Liver (tissue), 9 donors: ENCODE measurements around the gene CUX1. TPM values are rescaled to one million over a fixed set of nuclear protein-coding genes. Genes with fewer than 3 reads are reported as not detected.
"Not testable (repeated sequence)": the region's sequence is repeated elsewhere in the genome, so short reads cannot be mapped to it uniquely, and the experiment has no call there.

Experiments
- DNase-seq: peaks from one replicate; pipeline ENCODE4 v3.0.0-alpha.2; 2017; ENCODE audit warnings: low spot score
- H3K27ac ChIP-seq, 2 donors: one replicate each; pipeline ENCODE4 v1.7.0; 2013; ENCODE audit warnings: inconsistent platforms in 2 of 2, low read length in 2 of 2, control low read depth in 1 of 2, low read depth in 1 of 2, mild to moderate bottlenecking in 1 of 2
- H3K27me3 ChIP-seq, 4 donors: one replicate each; pipeline versions ENCODE4 v1.6.1 to v1.7.0; 2013; ENCODE audit warnings: low read length in 3 of 4, inconsistent platforms in 1 of 4, mild to moderate bottlenecking in 1 of 4, moderate library complexity in 1 of 4; ENCODE audit not compliant: control insufficient read depth in 4 of 4, insufficient read depth in 4 of 4
- H3K36me3 ChIP-seq, 4 donors: one replicate each; pipeline versions ENCODE4 v1.6.1 to v1.7.0; 2013; ENCODE audit warnings: low read length in 3 of 4, mild to moderate bottlenecking in 3 of 4, low read depth in 1 of 4, moderate library complexity in 1 of 4; ENCODE audit not compliant: control insufficient read depth in 4 of 4, insufficient read depth in 3 of 4
- H3K4me1 ChIP-seq, 4 donors: one replicate each; pipeline versions ENCODE4 v1.6.1 to v1.7.0; 2013; ENCODE audit warnings: low read length in 3 of 4, mild to moderate bottlenecking in 3 of 4, moderate library complexity in 1 of 4; ENCODE audit not compliant: control insufficient read depth in 4 of 4, insufficient read depth in 4 of 4
- H3K4me3 ChIP-seq, 3 donors: one replicate each; pipeline versions ENCODE4 v1.6.1 to v1.7.0; 2013; ENCODE audit warnings: low read length in 3 of 3, control low read depth in 1 of 3, low read depth in 1 of 3, mild to moderate bottlenecking in 1 of 3
- H3K9ac ChIP-seq, 2 donors: one replicate each; pipeline ENCODE4 v1.7.0; 2013; ENCODE audit warnings: low read length in 2 of 2, mild to moderate bottlenecking in 2 of 2, moderate library complexity in 2 of 2, control low read depth in 1 of 2, low read depth in 1 of 2
- H3K9me3 ChIP-seq, 4 donors: one replicate each; pipeline versions ENCODE4 v1.6.1 to v1.7.0; 2013; ENCODE audit warnings: low read length in 3 of 4; ENCODE audit not compliant: control insufficient read depth in 4 of 4
- ATF3 ChIP-seq: IDR thresholded peaks from 2 replicates; pipeline ENCODE4 v1.6.1; 2016; ENCODE audit warnings: antibody characterized with exemption
- EGR1 ChIP-seq, 2 donors: IDR thresholded peaks; 2 replicates each; pipeline ENCODE4 v1.6.1; 2016 to 2018; ENCODE audit warnings: antibody characterized with exemption in 2 of 2, low read depth in 2 of 2
- FOXA1 ChIP-seq: IDR thresholded peaks from 2 replicates; pipeline ENCODE4 v1.6.1; 2016; ENCODE audit warnings: antibody characterized with exemption
- FOXA2 ChIP-seq: IDR thresholded peaks from 2 replicates; pipeline ENCODE4 v1.6.1; 2016; ENCODE audit warnings: antibody characterized with exemption
- GABPA ChIP-seq, 2 donors: IDR thresholded peaks in 1 of 2; conservative IDR thresholded peaks in 1 of 2; 2 replicates each; pipeline ENCODE4 v1.6.1; 2016; ENCODE audit warnings: antibody characterized with exemption in 2 of 2, mild to moderate bottlenecking in 1 of 2, moderate library complexity in 1 of 2
- HNF4G ChIP-seq: IDR thresholded peaks from 2 replicates; pipeline ENCODE4 v1.6.1; 2016; ENCODE audit warnings: antibody characterized with exemption
- JUND ChIP-seq, 2 donors: IDR thresholded peaks; 2 replicates each; pipeline ENCODE4 v1.6.1; 2016; ENCODE audit warnings: antibody characterized with exemption in 2 of 2
- NR2F2 ChIP-seq: IDR thresholded peaks from 2 replicates; pipeline ENCODE4 v1.6.1; 2016; ENCODE audit warnings: antibody characterized with exemption
- RAD21 ChIP-seq, 2 donors: IDR thresholded peaks; 2 replicates each; pipeline ENCODE4 v1.6.1; 2016; ENCODE audit warnings: antibody characterized with exemption in 2 of 2, mild to moderate bottlenecking in 2 of 2
- SP1 ChIP-seq: IDR thresholded peaks from 2 replicates; pipeline ENCODE4 v1.6.1; 2018; ENCODE audit warnings: antibody characterized with exemption, mild to moderate bottlenecking
- TAF1 ChIP-seq: conservative IDR thresholded peaks from 2 replicates; pipeline ENCODE4 v1.6.1; 2016; ENCODE audit warnings: antibody characterized with exemption, mild to moderate bottlenecking
- ZBTB33 ChIP-seq: IDR thresholded peaks from 2 replicates; pipeline ENCODE4 v1.6.1; 2016; ENCODE audit warnings: antibody characterized with exemption
- WGBS: extraction: QIAGEN DNeasy Blood & Tissue Kit; methylation state at CpG from one replicate; pipeline ENCODE4 v1.1.7; 2013; 5-methylcytosine and 5-hydroxymethylcytosine counted together
- polyA plus RNA-seq, 2 donors: library from polyadenylated mRNA; stranded (reverse) in 1 of 2; unstranded in 1 of 2; fragments of 200-250 nt in 1 of 2; fragments of >200 nt in 1 of 2; fragmentation: Nextera tagmentation in 1 of 2; extraction: Ambion mirVana in 1 of 2; gene quantifications; one replicate each; pipeline versions ENCODE4 v1.2.1 to v1.2.3, GENCODE V29; 2013 to 2015
- total RNA-seq, 2 donors: library from RNA; depleted of rRNA; stranded (reverse); fragments of >200 nt; gene quantifications; one replicate each; pipeline ENCODE4 v1.2.3, GENCODE V29; 2014
- TF ChIP-seq, protein P1 (sequence below): IDR thresholded peaks from 2 replicates; pipeline ENCODE4 v1.6.1; 2016; ENCODE audit warnings: antibody characterized with exemption
- donor health status: healthy.
- donor health status: healthy.
- donor health status: healthy.
- donor health status: healthy.
- donor health status: healthy.

CUX1 gene
- total and polyA plus RNA-seq, 4 donors: 18.6 to 40.6 (median 21.4) TPM

- TF ChIP-seq, protein P1, sequence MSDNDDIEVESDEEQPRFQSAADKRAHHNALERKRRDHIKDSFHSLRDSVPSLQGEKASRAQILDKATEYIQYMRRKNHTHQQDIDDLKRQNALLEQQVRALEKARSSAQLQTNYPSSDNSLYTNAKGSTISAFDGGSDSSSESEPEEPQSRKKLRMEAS: peak; percentile 93
- peak in 1 of 2 donors; percentile 73 for TF ChIP-seq GABPA (IDR thresholded peaks at IDR 0.05 in 1 of 2, conservative IDR thresholded peaks at IDR 0.05 in 1 of 2)
- peak; percentile 69 for TF ChIP-seq ZBTB33
- TF ChIP-seq NR2F2: peak; percentile 26
- TF ChIP-seq FOXA1: peak; percentile 64
- peak; percentile 72 for TF ChIP-seq TAF1
- TF ChIP-seq JUND (IDR thresholded peaks at IDR 0.05): peak; percentile 46 to 77
Observed at GRCh38 chr7:102024769-102025391, 207.5 kb downstream of the CUX1 start (continued).

- not testable (repeated sequence) for H3K27me3 ChIP-seq, H3K27ac ChIP-seq, H3K36me3 ChIP-seq, DNase-seq, H3K9ac ChIP-seq, H3K9me3 ChIP-seq, H3K4me3 ChIP-seq
- peaks cover 0 to 26% (median 9%) of the 10 kb centered on the region in 4 donors for H3K4me1 ChIP-seq
- 97% methylated on average over 4 of the region's 4 CpGs for WGBS
Observed at GRCh38 chr7:102025777-102026176, 208.4 kb downstream of the CUX1 start.

- DNase-seq: no peak
- 88% methylated on average over 18 of the region's 18 CpGs for WGBS
- H3K9ac ChIP-seq: no peak overlapping the region
- no peaks in the 10 kb centered on the region for H3K9me3 ChIP-seq
- H3K4me3 ChIP-seq: no peak overlapping the region
- H3K4me1 ChIP-seq: peaks cover 0 to 18% (median 9%) of the 10 kb centered on the region in 4 donors
- H3K36me3 ChIP-seq: peaks cover 0 to 4% (median 0%) of the 10 kb centered on the region in 4 donors
- no peaks in the 10 kb centered on the region for H3K27me3 ChIP-seq
- no peak overlapping the region for H3K27ac ChIP-seq
- TF ChIP-seq HNF4G (no peak), JUND (IDR thresholded peaks at IDR 0.05) (no peak), ATF3 (no peak), RAD21 (IDR thresholded peaks at IDR 0.05) (no peak), NR2F2 (no peak), EGR1 (IDR thresholded peaks at IDR 0.05; ENCODE audit: low read depth in 2 of 2) (no peak), FOXA2 (no peak), SP1 (no peak)
Observed at GRCh38 chr7:102028206-102028826, 210.9 kb downstream of the CUX1 start.

- Histone ChIP-seq H3K36me3 (peaks cover 0 to 4% (median 0%) of the 10 kb centered on the region in 4 donors), H3K9ac (no peak overlapping the region), H3K9me3 (no peaks in the 10 kb centered on the region), H3K27me3 (no peaks in the 10 kb centered on the region), H3K4me1 (peaks cover 0 to 7% (median 3%) of the 10 kb centered on the region in 4 donors), H3K4me3 (no peak overlapping the region), H3K27ac (no peak overlapping the region)
- 80% methylated on average over 6 of the region's 6 CpGs for WGBS
- no peak for DNase-seq
- TF ChIP-seq TAF1 (no peak), HNF4G (no peak), GABPA (IDR thresholded peaks at IDR 0.05 in 1 of 2, conservative IDR thresholded peaks at IDR 0.05 in 1 of 2) (no peak)
Observed at GRCh38 chr7:102029616-102030015, 212.2 kb downstream of the CUX1 start.
